Measurements from ENCODE around the gene ACP4.
"Not testable (repeated sequence)": the region's sequence is repeated elsewhere in the genome, so short reads cannot be mapped to it uniquely, and the experiment has no call there.

The ACP4 gene

GRCh38 chr19:50778906-50779430 is 11.2 kb upstream of the ACP4 start:
- no peaks in the 10 kb centered on the region for H3K79me2 ChIP-seq (ENCODE audit: insufficient read depth, low read length)
- no peak overlapping the region for H3K9ac ChIP-seq (ENCODE audit: low read length)
- 0 out of 2 replicates have a peak, but pooled peaks cover 3% of the 10 kb centered on the region for H3K27me3 ChIP-seq (ENCODE audit: insufficient read depth, low read length)
- H3K9me3 ChIP-seq (ENCODE audit: low read length) = no peaks in the 10 kb centered on the region
- no peaks in the 10 kb centered on the region for H3F3A ChIP-seq (ENCODE audit: insufficient read depth, low read length)
- no peak overlapping the region for H2AFZ ChIP-seq (ENCODE audit: low read length)
- TF ChIP-seq CTCF (IDR thresholded peaks at IDR 0.05; ENCODE audit: low read length) (no peak), EZH2 (IDR thresholded peaks at IDR 0.05; ENCODE audit: borderline replicate concordance, low read length) (no peak)
- H3K4me1 ChIP-seq (ENCODE audit: insufficient read depth, low read length, severe bottlenecking) = no peaks in the 10 kb centered on the region
- no peak overlapping the region for H3K27ac ChIP-seq (ENCODE audit: low read depth, low read length, poor library complexity, severe bottlenecking)
- H3K36me3 ChIP-seq (ENCODE audit: insufficient read depth, low read length) = no peaks in the 10 kb centered on the region
- H3K4me3 ChIP-seq (ENCODE audit: low read depth, low read length, poor library complexity, severe bottlenecking) = no peak overlapping the region
- no peaks in the 10 kb centered on the region for H3K9me2 ChIP-seq (ENCODE audit: low read depth, low read length)
- H4K20me1 ChIP-seq (ENCODE audit: insufficient read depth, low read length) = no peaks in the 10 kb centered on the region
- no peak overlapping the region for H3K4me2 ChIP-seq (ENCODE audit: low read length)

GRCh38 chr19:50779504-50780457 is 10.4 kb upstream of the ACP4 start:
- no peak overlapping the region for H3K9ac ChIP-seq (ENCODE audit: low read length)
- H3K9me2 ChIP-seq (ENCODE audit: low read depth, low read length) = no peaks in the 10 kb centered on the region
- TF ChIP-seq CTCF (IDR thresholded peaks at IDR 0.05; ENCODE audit: low read length) = no peak
- TF ChIP-seq EZH2 (IDR thresholded peaks at IDR 0.05; ENCODE audit: borderline replicate concordance, low read length) = no peak
- no peak overlapping the region for H2AFZ ChIP-seq (ENCODE audit: low read length)
- 0 out of 2 replicates have a peak, but pooled peaks cover 3% of the 10 kb centered on the region for H3K27me3 ChIP-seq (ENCODE audit: insufficient read depth, low read length)
- H3K4me3 ChIP-seq (ENCODE audit: low read depth, low read length, poor library complexity, severe bottlenecking) = no peak overlapping the region
- no peaks in the 10 kb centered on the region for H3K4me1 ChIP-seq (ENCODE audit: insufficient read depth, low read length, severe bottlenecking)
- H3K79me2 ChIP-seq (ENCODE audit: insufficient read depth, low read length) = no peaks in the 10 kb centered on the region
- H3F3A ChIP-seq (ENCODE audit: insufficient read depth, low read length) = no peaks in the 10 kb centered on the region
- no peaks in the 10 kb centered on the region for H3K36me3 ChIP-seq (ENCODE audit: insufficient read depth, low read length)
- H3K4me2 ChIP-seq (ENCODE audit: low read length) = no peak overlapping the region
- no peaks in the 10 kb centered on the region for H4K20me1 ChIP-seq (ENCODE audit: insufficient read depth, low read length)
- H3K27ac ChIP-seq (ENCODE audit: low read depth, low read length, poor library complexity, severe bottlenecking) = no peak overlapping the region
- no peaks in the 10 kb centered on the region for H3K9me3 ChIP-seq (ENCODE audit: low read length)

- Histone ChIP-seq H3K79me2 (ENCODE audit: insufficient read depth, low read length) (no peaks in the 10 kb centered on the region), H3K4me3 (ENCODE audit: low read depth, low read length, poor library complexity, severe bottlenecking) (no peak overlapping the region), H3F3A (ENCODE audit: insufficient read depth, low read length) (no peaks in the 10 kb centered on the region), H3K9ac (ENCODE audit: low read length) (no peak overlapping the region), H3K4me2 (ENCODE audit: low read length) (no peak overlapping the region), H3K36me3 (ENCODE audit: insufficient read depth, low read length) (no peaks in the 10 kb centered on the region), H3K4me1 (ENCODE audit: insufficient read depth, low read length, severe bottlenecking) (no peaks in the 10 kb centered on the region), H3K9me2 (ENCODE audit: low read depth, low read length) (no peaks in the 10 kb centered on the region), H4K20me1 (ENCODE audit: insufficient read depth, low read length) (no peaks in the 10 kb centered on the region), H3K9me3 (ENCODE audit: low read length) (no peaks in the 10 kb centered on the region), H3K27me3 (ENCODE audit: insufficient read depth, low read length) (0 out of 2 replicates have a peak, but pooled peaks cover 6% of the 10 kb centered on the region), H2AFZ (ENCODE audit: low read length) (no peak overlapping the region), H3K27ac (ENCODE audit: low read depth, low read length, poor library complexity, severe bottlenecking) (no peak overlapping the region)
- TF ChIP-seq EZH2 (IDR thresholded peaks at IDR 0.05; ENCODE audit: borderline replicate concordance, low read length) (no peak), CTCF (IDR thresholded peaks at IDR 0.05; ENCODE audit: low read length) (no peak)
Measured at GRCh38 chr19:50780753-50781435, 9.3 kb upstream of the ACP4 start.

GRCh38 chr19:50783848-50784152 is 6.4 kb upstream of the ACP4 start:
- H3K4me3 ChIP-seq (ENCODE audit: low read depth, low read length, poor library complexity, severe bottlenecking); H3K9me2 ChIP-seq (ENCODE audit: low read depth, low read length); H3K4me2 ChIP-seq (ENCODE audit: low read length); H3F3A ChIP-seq (ENCODE audit: insufficient read depth, low read length); H3K27me3 ChIP-seq (ENCODE audit: insufficient read depth, low read length); H3K27ac ChIP-seq (ENCODE audit: low read depth, low read length, poor library complexity, severe bottlenecking); H3K9me3 ChIP-seq (ENCODE audit: low read length); H3K4me1 ChIP-seq (ENCODE audit: insufficient read depth, low read length, severe bottlenecking); H3K79me2 ChIP-seq (ENCODE audit: insufficient read depth, low read length); H2AFZ ChIP-seq (ENCODE audit: low read length); H3K36me3 ChIP-seq (ENCODE audit: insufficient read depth, low read length); H4K20me1 ChIP-seq (ENCODE audit: insufficient read depth, low read length); H3K9ac ChIP-seq (ENCODE audit: low read length): not testable (repeated sequence)

All from OCI-LY1 (cell line).